H9 (cell line): ENCODE results near the gene APP. TPM values are rescaled to one million over a fixed set of nuclear protein-coding genes. Genes with fewer than 3 reads are reported as not detected.

Source experiments
- DNase-seq: peaks from one replicate; pipeline ENCODE4 v3.0.0-alpha.2; 2017
- H2AFZ ChIP-seq: one replicate; pipeline ENCODE4 v1.6.1; 2013; ENCODE audit warnings: mild to moderate bottlenecking, low read length, control low read depth, moderate library complexity
- H2AK5ac ChIP-seq: 2 replicates; pipeline ENCODE4 v1.6.1; 2013; ENCODE audit warnings: low read length, control low read depth, mixed read lengths; ENCODE audit not compliant: insufficient read length
- H2BK120ac ChIP-seq: one replicate; pipeline ENCODE4 v1.6.1; 2013; ENCODE audit warnings: low read depth, mild to moderate bottlenecking, low read length, control low read depth, inconsistent platforms; ENCODE audit not compliant: poor library complexity, severe bottlenecking
- H2BK12ac ChIP-seq: 2 replicates; pipeline ENCODE4 v1.6.1; 2013; ENCODE audit warnings: low read length, control low read depth, mixed read lengths, low read depth; ENCODE audit not compliant: insufficient read length
- H2BK15ac ChIP-seq: 2 replicates; pipeline ENCODE4 v1.6.1; 2013; ENCODE audit warnings: low read depth, low read length, control low read depth
- H2BK20ac ChIP-seq: one replicate; pipeline ENCODE4 v1.6.1; 2013; ENCODE audit warnings: low read depth, mild to moderate bottlenecking, low read length, control low read depth, inconsistent platforms; ENCODE audit not compliant: poor library complexity, severe bottlenecking
- H2BK5ac ChIP-seq: 2 replicates; pipeline ENCODE4 v1.6.1; 2013; ENCODE audit warnings: low read length, control low read depth, mixed read lengths; ENCODE audit not compliant: insufficient read length
- H3K14ac ChIP-seq: 2 replicates; pipeline ENCODE4 v1.6.1; 2013; ENCODE audit warnings: low read length, control low read depth; ENCODE audit not compliant: insufficient read depth
- H3K18ac ChIP-seq: 2 replicates; pipeline ENCODE4 v1.6.1; 2013; ENCODE audit warnings: low read depth, mild to moderate bottlenecking, mixed read lengths, low read length, control low read depth; ENCODE audit not compliant: insufficient read length
- H3K23ac ChIP-seq: 2 replicates; pipeline ENCODE4 v1.6.1; 2013; ENCODE audit warnings: low read length, control low read depth, mixed read lengths, low read depth; ENCODE audit not compliant: insufficient read length
- H3K23me2 ChIP-seq: 2 replicates; pipeline ENCODE4 v1.6.1; 2013; ENCODE audit warnings: low read depth, mild to moderate bottlenecking, mixed read lengths, low read length, control low read depth; ENCODE audit not compliant: insufficient read length, poor library complexity, severe bottlenecking
- H3K27ac ChIP-seq: 2 replicates; pipeline ENCODE4 v1.5.1; 2013; ENCODE audit warnings: low read length, control low read depth, mixed read lengths, low read depth; ENCODE audit not compliant: insufficient read length
- H3K27me3 ChIP-seq: 2 replicates; pipeline ENCODE4 v1.6.1; 2013; ENCODE audit warnings: low read length, control low read depth, inconsistent platforms; ENCODE audit not compliant: insufficient read depth
- H3K4ac ChIP-seq: 2 replicates; pipeline ENCODE4 v1.6.1; 2013; ENCODE audit warnings: low read depth, mild to moderate bottlenecking, control low read depth, inconsistent platforms, low read length, moderate library complexity
- H3K4me1 ChIP-seq: 2 replicates; pipeline ENCODE4 v1.6.1; 2013; ENCODE audit warnings: low read length, control low read depth, inconsistent platforms; ENCODE audit not compliant: insufficient read depth
- H3K4me2 ChIP-seq: 2 replicates; pipeline ENCODE4 v1.6.1; 2013; ENCODE audit warnings: low read length, control low read depth, mixed read lengths; ENCODE audit not compliant: insufficient read length, insufficient read depth
- H3K56ac ChIP-seq: 2 replicates; pipeline ENCODE4 v1.6.1; 2013; ENCODE audit warnings: low read depth, mild to moderate bottlenecking, mixed read lengths, low read length, control low read depth; ENCODE audit not compliant: insufficient read length
- H3K79me1 ChIP-seq: 2 replicates; pipeline ENCODE4 v1.6.1; 2013; ENCODE audit warnings: low read depth, mild to moderate bottlenecking, moderate library complexity, low read length, control low read depth, inconsistent platforms; ENCODE audit not compliant: insufficient read depth, poor library complexity, severe bottlenecking
- H3K79me2 ChIP-seq: 2 replicates; pipeline ENCODE4 v1.6.1; 2013; ENCODE audit warnings: low read length, control low read depth, inconsistent platforms; ENCODE audit not compliant: insufficient read depth
- H3K9ac ChIP-seq: 2 replicates; pipeline ENCODE4 v1.6.1; 2013; ENCODE audit warnings: low read length, control low read depth, mixed read lengths; ENCODE audit not compliant: insufficient read length; ENCODE audit errors: extremely low read depth
- H3K9me3 ChIP-seq: one replicate; pipeline ENCODE4 v1.6.1; 2013; ENCODE audit warnings: low read depth, low read length, inconsistent platforms; ENCODE audit not compliant: control insufficient read depth
- H3T11ph ChIP-seq: one replicate; pipeline ENCODE4 v1.6.1; 2013; ENCODE audit warnings: mild to moderate bottlenecking, low read length, control low read depth, inconsistent platforms
- H4K20me1 ChIP-seq: one replicate; pipeline ENCODE4 v1.6.1; 2013; ENCODE audit not compliant: control insufficient read depth, insufficient read length, insufficient read depth
- H4K5ac ChIP-seq: 2 replicates; pipeline ENCODE4 v1.6.1; 2013; ENCODE audit warnings: low read depth, mild to moderate bottlenecking, mixed read lengths, low read length, control low read depth; ENCODE audit not compliant: insufficient read length
- H4K8ac ChIP-seq: replicated peaks from 2 replicates; pipeline ENCODE4 v1.6.1; 2013; ENCODE audit warnings: low read length, control low read depth, mixed read lengths, low read depth; ENCODE audit not compliant: insufficient read length
- H4K91ac ChIP-seq: 2 replicates; pipeline ENCODE4 v1.6.1; 2013; ENCODE audit warnings: low read depth, mild to moderate bottlenecking, moderate library complexity, mixed read lengths, low read length, control low read depth; ENCODE audit not compliant: insufficient read length
- H3K27ac Mint-ChIP-seq, 3 experiments: 2 replicates in 2 of 3; 3 replicates in 1 of 3; pipeline ENCODE4 v1.8.0; 2020 to 2021; ENCODE audit warnings: mixed read lengths in 3 of 3, mild to moderate bottlenecking in 1 of 3, moderate library complexity in 1 of 3
- H3K27me3 Mint-ChIP-seq: 2 replicates; pipeline ENCODE4 v1.8.0; 2021; ENCODE audit warnings: low read depth, mild to moderate bottlenecking, moderate library complexity, mixed read lengths
- H3K36me3 Mint-ChIP-seq, 3 experiments: 2 replicates in 2 of 3; 3 replicates in 1 of 3; pipeline ENCODE4 v1.8.0; 2020 to 2021; ENCODE audit warnings: low read depth in 3 of 3, mixed read lengths in 3 of 3; ENCODE audit not compliant: insufficient read depth in 1 of 3
- H3K4me1 Mint-ChIP-seq, 2 experiments: 2 replicates each; pipeline ENCODE4 v1.8.0; 2020; ENCODE audit warnings: mixed read lengths in 2 of 2
- H3K4me3 Mint-ChIP-seq, 2 experiments: 2 replicates in 1 of 2; 3 replicates in 1 of 2; pipeline ENCODE4 v1.8.0; 2020 to 2021; ENCODE audit warnings: mild to moderate bottlenecking in 2 of 2, mixed read lengths in 2 of 2, moderate library complexity in 1 of 2
- H3K9me3 Mint-ChIP-seq, 2 experiments: 2 replicates in 1 of 2; 3 replicates in 1 of 2; pipeline ENCODE4 v1.8.0; 2020; ENCODE audit warnings: mild to moderate bottlenecking in 2 of 2, mixed read lengths in 2 of 2, moderate library complexity in 1 of 2
- CTCF ChIP-seq: fragments of 200-600 bp; sonication (generic); conservative IDR thresholded peaks from 3 replicates; pipeline ENCODE4 v1.8.0; 2021; ENCODE audit warnings: antibody characterized with exemption, mild to moderate bottlenecking
- WGBS: extraction: QIAGEN DNeasy Blood & Tissue Kit; methylation state at CpG from one replicate; pipeline ENCODE4 v1.1.7; 2013; ENCODE audit warnings: missing lambda C conversion rate, low lambda C conversion rate, mixed read lengths; ENCODE audit not compliant: insufficient read length; ENCODE audit errors: extremely low coverage; 5-methylcytosine and 5-hydroxymethylcytosine counted together
- total RNA-seq: library from RNA; stranded (reverse); gene quantifications from 2 replicates; pipeline ENCODE4 v1.2.1, GENCODE V29; 2021

APP gene
- total RNA-seq, 1 experiment from 2014 or later = 380 TPM

GRCh38 chr21:25997788-25998611 lies 172.6 kb downstream of the APP start:
- Histone ChIP-seq H2BK15ac (no peak overlapping the region), H3K79me1 (no peaks in the 10 kb centered on the region), H3K9me3 (no peaks in the 10 kb centered on the region), H3K79me2 (peaks cover 2% of the 10 kb centered on the region), H3K23me2 (peaks cover 3% of the 10 kb centered on the region), H4K91ac (no peak overlapping the region), H3K56ac (no peak overlapping the region), H3K27ac (peak overlapping the region; percentile 82), H3K4me1 (peaks cover 15% of the 10 kb centered on the region), H2BK12ac (peak overlapping the region; percentile 98), H4K5ac (peak overlapping the region; percentile 55), H3K4ac (no peak overlapping the region), H3K27me3 (no peaks in the 10 kb centered on the region), H3T11ph (peak overlapping the region; percentile 78), H2AFZ (no peak overlapping the region), H3K4me2 (peak overlapping the region; percentile 11), H2AK5ac (peak overlapping the region; percentile 67), H3K18ac (peak overlapping the region; percentile 45), H3K23ac (no peak overlapping the region), H4K8ac (no peak overlapping the region), H2BK20ac (no peak overlapping the region), H2BK5ac (peak overlapping the region; percentile 58), H3K14ac (no peak overlapping the region; the same call in 1 of the 2 replicates), H2BK120ac (no peak overlapping the region), H4K20me1 (no peaks in the 10 kb centered on the region), H3K9ac (no peak overlapping the region)
- peak overlapping the region; percentile 37 to 56 for H3K4me3 Mint-ChIP-seq
- H3K4me1 Mint-ChIP-seq = peaks cover 61 to 72% of the 10 kb centered on the region in 2 experiments
- H3K9me3 Mint-ChIP-seq = no peaks in the 10 kb centered on the region
- peaks cover 13 to 18% (median 16%) of the 10 kb centered on the region in 3 experiments for H3K36me3 Mint-ChIP-seq
- peak overlapping the region; percentile 98 to 99 (median 99) for H3K27ac Mint-ChIP-seq
- no peak for TF ChIP-seq CTCF
- H3K27me3 Mint-ChIP-seq = no peaks in the 10 kb centered on the region
- no CpG with 5 or more reads among the region's 4 CpGs for WGBS
- DNase-seq = peak; percentile 78
